ENCODE data around the gene NPRL2. TPM values are rescaled to one million over a fixed set of nuclear protein-coding genes. Genes with fewer than 3 reads are reported as not detected.
A peak's percentile ranks its signal among the peaks of the same experiment; 100 is the strongest.

NPRL2 gene
- total and polyA plus RNA-seq, 2 of the 13 experiments (the other 11 are each of a cell fraction or from before 2014, with no cell fraction given) = 30.6 to 51.4 TPM

- TF ChIP-seq RBAK (CRISPR knock-in tag; IDR thresholded peaks at IDR 0.05) (no peak), SRY (CRISPR knock-in tag; IDR thresholded peaks at IDR 0.05) (0 out of 2 replicates have a peak, but pooled peaks have one; percentile 76), THAP7 (CRISPR knock-in tag; IDR thresholded peaks at IDR 0.05) (no peak), ZNF432 (CRISPR knock-in tag; IDR thresholded peaks at IDR 0.05; ENCODE audit: borderline replicate concordance) (no peak), KLF16 (CRISPR knock-in tag; IDR thresholded peaks at IDR 0.05) (peak in 1 of 2 experiments; percentile 82; a peak in 2 of 4 replicates), MBD4 (IDR thresholded peaks at IDR 0.05; ENCODE audit: borderline replicate concordance, low read length) (no peak), ZNF414 (CRISPR knock-in tag; IDR thresholded peaks at IDR 0.05) (peak; percentile 57; the same call in 1 of the 2 replicates), MAF1 (CRISPR knock-in tag; IDR thresholded peaks at IDR 0.05; ENCODE audit: borderline replicate concordance) (no peak; the same call in 1 of the 2 replicates), TBL1XR1 (IDR thresholded peaks at IDR 0.05; ENCODE audit: borderline replicate concordance, low read length, partially characterized antibody) (no peak), SETDB1 (CRISPR knock-in tag; IDR thresholded peaks at IDR 0.05; ENCODE audit: borderline replicate concordance) (no peak), AHR (CRISPR knock-in tag; IDR thresholded peaks at IDR 0.05) (peak; percentile 78; the same call in 1 of the 2 replicates), PRDM10 (CRISPR knock-in tag; IDR thresholded peaks at IDR 0.05; ENCODE audit: low read depth) (peak; percentile 88), ZNF768 (CRISPR knock-in tag; IDR thresholded peaks at IDR 0.05) (peak; percentile 69), TOE1 (CRISPR knock-in tag; IDR thresholded peaks at IDR 0.05) (0 out of 2 replicates have a peak, but pooled peaks have one; percentile 30), ZNF251 (CRISPR knock-in tag; IDR thresholded peaks at IDR 0.05) (no peak), AGO1 (IDR thresholded peaks at IDR 0.05; ENCODE audit: low read depth, low read length, poor library complexity, severe bottlenecking) (peak; percentile 76), ZBTB10 (CRISPR knock-in tag; IDR thresholded peaks at IDR 0.05; ENCODE audit: borderline replicate concordance) (peak; percentile 87; the same call in 1 of the 2 replicates), SIX4 (CRISPR knock-in tag; IDR thresholded peaks at IDR 0.05) (no peak; the same call in 1 of the 2 replicates), ZNF350 (CRISPR knock-in tag; IDR thresholded peaks at IDR 0.05; ENCODE audit: borderline replicate concordance, low read depth) (peak; percentile 57), SUZ12 (IDR thresholded peaks at IDR 0.05; ENCODE audit: low read depth, low read length) (peak; percentile 100), ZNF878 (CRISPR knock-in tag; IDR thresholded peaks at IDR 0.05) (no peak)
Measured at GRCh38 chr3:50358911-50359759, 8.6 kb upstream of the NPRL2 start, which contains the start of gene TMEM115 (continued).

Measured in HepG2 (cell line).